HG03469 (cell line): ENCODE data around the gene FSTL4.
"Not testable (repeated sequence)": the region's sequence is repeated elsewhere in the genome, so short reads cannot be mapped to it uniquely, and the experiment has no call there.

ENCODE experiments used
- ATAC-seq: cut with Tn5 transposase; IDR thresholded peaks from one replicate; pipeline ENCODE4 v1.9.1; 2021; ENCODE audit warnings: mild to moderate bottlenecking, moderate library complexity, moderate number of reproducible peaks; ENCODE audit not compliant: unreplicated experiment

The FSTL4 gene

DNA sequence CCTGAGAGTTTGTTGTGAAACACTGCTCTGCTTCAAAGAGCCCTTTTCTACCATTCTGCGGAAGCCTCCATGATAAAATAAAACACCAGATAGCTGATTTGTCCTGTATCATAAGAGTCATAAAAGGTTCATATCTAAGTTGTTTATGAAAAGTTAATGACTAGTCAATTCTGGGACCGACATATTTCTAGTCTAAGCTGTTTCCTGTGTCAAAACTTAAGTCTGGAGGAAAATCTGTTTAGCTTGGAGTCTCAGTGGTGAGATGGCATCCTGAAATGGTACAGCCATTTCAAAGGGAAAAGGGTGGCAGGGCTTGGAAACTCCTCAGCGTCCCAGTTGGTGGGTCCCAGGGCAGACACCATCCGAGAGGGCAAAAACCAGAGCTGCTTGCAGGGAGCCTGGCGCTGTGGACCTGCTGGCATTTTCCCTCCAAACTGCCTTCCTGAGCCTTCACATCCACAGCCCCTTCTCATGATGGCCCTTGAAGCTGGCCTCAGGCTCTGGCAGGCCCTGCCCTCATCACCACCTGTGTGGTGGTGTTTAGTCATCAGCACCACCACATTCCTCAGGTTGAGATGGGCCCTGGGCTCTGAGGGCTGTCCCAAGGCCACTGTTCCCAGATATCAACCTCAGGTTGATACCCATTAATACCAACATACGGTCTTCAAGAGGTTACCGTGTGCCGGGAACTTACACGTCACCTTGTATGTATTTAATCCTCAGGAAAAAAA is 376.5 kb downstream of the FSTL4 start:
- ATAC-seq, result no peak

DNA sequence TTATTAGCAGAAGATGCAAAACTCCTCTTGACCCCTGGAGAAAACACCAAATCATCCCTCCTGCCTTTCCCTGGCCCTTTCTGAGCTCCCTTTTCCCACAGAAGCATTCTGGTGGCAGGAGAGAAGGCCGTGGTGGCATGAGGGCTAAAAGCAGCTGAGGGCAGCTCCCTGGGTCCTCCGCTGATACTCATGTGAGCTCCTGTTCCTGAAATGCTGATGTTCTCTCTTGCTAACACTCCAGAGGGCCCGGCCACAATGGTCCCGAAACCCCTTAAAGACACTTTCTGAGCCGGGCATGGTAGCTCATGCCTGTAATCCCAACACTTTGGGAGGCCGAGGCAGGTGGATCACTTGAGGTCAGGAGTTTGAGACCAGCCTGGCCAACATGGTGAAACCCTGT is 377.4 kb downstream of the FSTL4 start:
- no peak for ATAC-seq

DNA sequence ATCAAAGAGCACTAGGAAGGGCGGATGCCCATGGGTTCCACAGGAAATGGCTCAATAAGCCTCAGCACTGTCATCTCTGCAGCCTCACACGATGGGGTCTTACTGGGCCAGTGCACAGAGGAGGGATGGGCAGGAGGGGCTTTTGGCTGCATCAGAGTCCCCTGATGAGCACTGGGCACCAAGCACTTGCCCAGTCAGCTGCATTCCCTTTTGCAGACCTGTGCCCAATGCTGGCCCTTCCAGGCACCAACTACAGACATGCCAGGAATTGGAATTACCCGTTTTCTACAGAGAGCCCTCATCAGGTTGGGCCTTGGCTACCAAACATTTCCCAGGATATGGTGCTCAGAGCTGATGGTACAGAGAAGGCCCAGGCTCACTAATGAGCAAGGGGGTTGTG is 378.1 kb downstream of the FSTL4 start:
- ATAC-seq, result no peak

DNA sequence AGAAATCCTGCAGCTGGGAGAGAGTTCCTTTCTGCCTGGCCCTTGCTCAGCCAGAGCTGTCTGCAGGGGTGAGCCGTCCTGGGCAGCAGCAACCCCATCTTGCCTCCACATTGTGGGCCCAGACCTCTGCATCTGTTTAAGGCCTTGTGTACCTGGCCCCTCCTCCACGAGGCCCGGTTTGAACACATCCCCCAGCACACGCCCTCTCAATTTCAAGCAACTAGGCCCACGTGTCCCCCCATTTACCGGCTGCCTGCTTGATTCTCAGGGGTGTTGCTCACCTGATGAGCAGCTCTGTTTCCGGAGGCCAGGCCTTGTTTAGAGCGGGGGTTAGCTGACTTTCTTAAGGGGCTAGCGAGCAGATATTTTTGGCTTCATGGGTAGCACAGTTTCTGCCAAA is 378.7 kb downstream of the FSTL4 start:
- ATAC-seq, result no peak

DNA sequence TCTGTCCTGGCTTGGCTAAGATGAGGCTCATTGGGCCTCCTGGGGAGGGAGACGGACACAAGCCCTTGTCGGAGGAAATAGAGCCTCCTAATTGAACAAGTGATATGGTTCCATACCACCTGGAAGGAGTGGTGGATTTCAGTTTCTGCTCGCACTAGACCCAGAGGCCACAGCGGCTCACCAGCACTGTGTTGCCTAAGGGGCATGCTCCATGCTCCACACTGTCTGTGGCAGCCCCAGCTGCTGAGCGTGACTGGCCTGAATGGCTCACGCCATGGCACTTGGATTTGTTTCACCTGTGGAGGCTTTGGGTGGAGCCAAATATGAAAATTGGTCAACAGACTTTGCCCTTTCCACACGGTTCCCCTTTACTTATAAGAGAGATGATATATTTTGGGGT is 379.4 kb downstream of the FSTL4 start:
- no peak for ATAC-seq

DNA sequence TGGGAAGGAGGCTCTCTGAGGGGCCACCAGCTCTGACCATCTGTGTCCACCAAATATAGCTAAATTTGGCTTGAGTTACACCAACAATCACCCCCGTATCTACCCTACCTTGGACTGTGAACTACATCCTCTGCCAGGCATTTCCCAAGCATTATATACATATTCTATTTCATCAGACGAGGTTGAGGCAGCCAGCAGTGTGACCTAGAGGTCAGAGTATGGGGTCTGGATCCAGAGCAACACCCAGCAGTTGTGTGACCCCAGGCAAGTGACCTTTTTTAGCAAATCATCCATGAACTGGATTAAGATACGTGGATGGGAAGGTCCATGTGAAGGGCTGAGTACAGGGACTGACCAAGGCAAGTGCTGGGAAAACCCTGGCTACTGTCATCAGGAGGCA is 379.9 kb downstream of the FSTL4 start:
- ATAC-seq, result no peak

DNA sequence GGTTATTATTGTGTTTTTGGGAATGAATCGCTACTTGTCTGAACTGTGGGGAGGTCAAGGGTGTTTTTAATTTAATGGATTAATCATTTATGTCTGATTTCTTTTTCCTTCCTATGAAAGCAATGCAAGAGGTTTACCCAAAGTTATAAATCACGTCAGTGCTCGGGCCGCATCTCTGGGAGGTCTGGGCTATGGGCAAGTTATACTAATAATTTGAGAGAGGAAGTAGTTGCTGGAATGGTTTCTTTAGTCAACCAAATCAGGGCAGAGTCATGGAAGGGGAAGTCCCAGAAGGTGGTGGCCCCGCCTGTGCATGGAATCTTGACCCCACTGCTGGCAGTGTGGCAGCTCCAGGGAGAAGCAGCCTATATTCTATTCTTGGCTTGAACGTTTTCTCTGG is 380.3 kb downstream of the FSTL4 start:
- no peak for ATAC-seq

DNA sequence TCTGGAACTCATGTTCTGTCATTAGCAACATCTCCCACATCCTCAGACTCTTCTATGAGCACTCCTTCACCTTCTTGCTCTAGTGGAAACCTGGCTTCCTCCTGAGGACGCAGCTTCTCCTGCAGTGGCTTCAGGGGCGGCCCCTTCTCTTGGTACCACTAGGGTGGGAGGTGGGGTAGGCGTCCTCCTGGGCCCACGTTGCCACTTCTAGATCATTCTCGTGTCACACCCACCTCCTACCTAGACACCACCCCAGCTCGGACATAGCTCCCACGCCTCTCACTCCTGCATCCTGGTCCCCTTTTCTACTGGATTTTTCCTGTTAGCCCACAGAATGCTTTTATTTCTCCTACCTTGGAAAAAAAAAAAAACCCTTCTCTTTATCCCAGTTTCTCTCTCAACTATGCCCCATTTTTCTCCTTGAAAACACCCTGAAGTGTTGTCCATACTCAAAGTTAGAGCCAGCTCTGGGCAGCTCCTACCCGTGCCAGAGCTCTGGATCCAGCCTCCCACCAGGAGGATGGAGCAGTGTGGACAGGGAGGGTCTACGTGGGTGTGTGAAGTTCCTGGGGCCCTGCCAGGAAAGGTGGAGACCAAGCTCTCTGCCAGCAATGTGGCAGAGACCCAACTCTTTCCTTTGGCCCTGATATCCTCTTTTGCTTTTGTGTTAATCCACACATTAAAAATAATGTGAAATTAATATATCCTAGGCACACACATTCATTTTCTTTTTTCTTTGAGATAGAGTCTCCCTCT is 381.3 kb downstream of the FSTL4 start:
- no peak for ATAC-seq

DNA sequence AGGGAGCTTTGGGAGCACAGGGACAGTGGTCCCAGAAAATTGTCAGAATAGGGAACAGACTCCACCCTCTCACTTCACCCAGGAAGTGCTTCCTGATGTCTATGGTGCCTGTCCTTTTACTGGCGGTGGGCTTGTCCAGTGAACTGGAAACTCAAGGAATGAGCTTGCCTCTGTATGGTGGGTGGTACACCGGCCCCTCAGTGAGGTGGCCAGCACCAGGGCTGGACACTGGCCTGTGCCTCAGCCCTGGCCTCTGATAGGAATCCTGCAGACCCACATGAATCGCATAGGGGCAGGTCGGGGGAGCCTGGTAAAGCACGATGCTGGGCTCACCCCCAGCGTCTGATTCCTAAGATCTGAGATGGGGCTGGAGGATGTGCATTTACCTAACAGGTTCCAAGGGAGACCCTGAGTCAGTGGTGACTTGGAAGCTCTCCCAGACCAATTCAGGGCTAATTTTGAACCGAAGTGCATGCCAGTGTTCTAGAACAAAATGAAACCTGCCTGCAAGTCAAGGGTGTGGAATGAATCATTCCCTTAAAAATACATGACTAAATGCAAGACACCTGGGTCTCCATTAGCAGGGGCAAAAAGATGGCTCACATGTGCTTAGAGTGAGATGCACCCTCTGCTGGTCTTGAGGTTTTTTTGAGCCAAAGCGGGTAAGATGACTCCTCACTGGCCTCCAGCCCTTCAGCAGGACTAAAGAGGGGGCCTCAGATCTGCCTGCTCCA is 382.2 kb downstream of the FSTL4 start:
- no peak for ATAC-seq

DNA sequence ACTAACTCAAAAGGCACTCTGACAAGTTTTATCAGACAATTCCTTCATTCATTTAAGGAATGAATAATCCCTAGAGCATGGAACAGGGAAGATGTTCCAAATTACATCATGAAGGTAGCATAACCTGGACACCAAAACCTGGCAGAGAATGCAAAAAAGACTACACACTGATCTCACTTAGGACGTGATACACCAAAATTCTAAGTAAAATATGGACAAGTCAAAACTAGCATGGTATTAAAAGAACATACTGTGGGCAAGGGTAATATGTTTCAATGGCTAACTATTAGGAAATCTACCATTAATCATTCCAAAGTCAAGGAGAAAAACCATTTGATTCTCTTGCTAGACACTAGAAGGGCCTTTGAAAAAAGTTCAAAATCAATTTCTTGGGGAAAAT is 384.0 kb downstream of the FSTL4 start:
- no peak for ATAC-seq

DNA sequence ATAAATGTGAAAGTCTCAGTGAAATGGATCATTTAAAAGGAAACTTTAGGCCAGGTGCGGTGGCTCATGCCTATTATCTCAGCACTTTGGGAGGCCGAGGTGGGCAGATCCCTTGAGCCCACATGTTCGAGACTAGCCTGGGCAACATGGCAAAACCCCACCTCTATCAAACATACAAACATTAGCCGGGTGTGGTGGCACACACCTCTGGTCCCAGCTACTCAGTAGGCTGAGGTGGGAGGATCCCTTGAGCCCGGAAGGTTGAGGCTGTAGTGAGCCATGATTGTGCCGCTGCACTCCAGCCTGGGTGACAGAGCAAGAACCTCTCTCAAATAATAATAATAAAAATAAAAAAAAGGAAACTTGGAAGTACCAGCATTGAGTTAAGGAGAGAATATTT is 384.4 kb downstream of the FSTL4 start:
- ATAC-seq, result no peak

DNA sequence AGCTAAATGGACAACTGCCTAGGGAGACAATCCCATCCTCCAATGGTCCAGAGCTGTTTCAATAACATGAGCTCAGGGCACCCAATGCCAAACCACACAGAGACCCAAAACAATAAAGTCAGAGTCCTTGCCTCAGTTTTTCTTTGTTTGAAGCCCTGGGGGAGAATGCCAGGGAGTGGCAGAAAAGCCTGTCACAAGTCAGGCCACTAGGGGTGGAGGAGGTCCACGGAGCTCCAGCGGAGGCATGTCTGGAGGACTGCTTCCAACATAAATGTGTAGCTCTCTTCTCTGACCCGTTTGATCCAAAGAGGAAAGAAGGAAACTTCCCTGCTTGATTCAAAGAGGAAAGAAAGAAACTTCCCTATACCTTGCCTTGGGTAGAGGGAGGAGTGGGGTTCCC is 385.3 kb downstream of the FSTL4 start:
- ATAC-seq, result no peak

DNA sequence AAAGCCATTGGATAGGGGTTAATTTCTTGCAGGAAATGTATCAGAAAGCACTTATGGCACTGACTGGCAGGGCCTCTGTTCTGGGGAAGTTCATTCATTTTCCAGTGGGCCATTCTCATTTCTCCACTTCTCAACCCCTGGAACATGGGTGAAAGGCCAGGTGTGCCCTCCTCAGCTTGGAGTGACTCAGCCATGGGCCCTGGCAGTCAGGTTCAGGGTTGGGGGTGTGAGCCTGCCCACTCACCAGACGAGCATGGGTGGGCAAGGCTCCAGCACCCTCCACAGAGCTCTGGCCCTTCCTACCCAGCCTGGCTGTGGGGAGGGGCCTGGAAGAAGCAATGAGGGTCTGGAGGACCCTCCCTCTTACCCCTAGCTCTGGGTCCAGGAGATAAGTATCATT is 386.2 kb downstream of the FSTL4 start:
- ATAC-seq, result no peak

DNA sequence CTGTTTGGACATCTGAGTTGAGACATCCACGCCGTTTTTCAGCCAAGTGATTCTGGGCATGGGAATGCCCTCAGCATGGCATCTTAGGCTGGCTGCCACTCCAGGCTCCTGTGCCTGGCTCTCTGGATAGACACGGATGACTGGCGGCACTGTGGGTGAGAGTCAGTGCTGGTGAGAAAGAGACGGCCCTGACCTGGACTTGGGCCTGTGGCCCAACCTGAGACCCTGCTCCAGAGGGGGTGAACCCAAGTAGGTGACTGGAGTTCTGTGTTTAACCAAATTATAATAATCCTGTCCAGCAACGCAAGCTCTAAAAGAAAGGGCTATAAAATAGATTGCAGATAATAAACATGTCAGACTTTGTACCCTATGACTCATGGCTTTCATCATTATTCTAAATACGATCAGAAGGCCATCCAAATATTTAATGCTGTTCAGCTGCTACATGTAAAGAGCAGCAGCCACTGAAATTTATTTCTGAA is 386.6 kb downstream of the FSTL4 start:
- ATAC-seq, result no peak

DNA sequence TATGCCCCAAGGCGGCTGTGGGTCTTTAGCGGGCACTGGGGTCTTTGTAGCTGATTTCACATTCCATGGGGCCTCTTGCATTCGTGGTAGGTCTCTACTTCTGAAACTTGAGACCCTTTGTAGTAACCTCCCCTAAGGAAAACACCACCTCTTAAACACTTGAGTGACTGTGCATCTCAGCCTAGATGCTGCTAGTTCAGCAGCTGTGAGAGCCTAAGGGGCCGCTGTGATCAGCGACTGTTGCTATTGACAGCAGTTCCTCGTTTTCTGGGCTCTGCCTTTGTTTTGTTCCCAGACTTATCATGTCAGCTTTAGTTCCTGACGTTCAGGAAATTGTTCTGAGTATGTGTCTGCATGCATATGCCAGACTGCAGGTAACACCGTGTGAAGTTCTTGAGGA is 389.4 kb downstream of the FSTL4 start:
- ATAC-seq, result no peak

DNA sequence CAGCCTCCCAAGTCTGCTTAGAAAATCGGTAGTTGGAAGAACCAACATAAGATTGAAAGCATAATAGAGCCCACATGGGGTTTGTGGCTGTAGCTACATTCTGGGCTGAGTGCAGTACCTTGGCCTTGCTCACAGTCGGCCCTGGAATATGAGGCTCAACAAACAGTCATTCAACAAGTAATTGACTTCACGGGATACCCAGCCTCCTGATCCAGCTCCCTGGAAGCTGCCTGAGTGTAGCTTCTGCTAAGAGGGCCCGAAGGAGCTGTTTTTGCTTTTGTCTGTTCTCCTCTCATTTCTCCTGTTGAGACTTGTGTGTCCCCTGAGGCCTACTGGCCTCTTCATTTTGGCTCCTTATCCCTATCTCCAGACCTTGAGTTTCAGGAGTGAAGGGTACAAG is 389.8 kb downstream of the FSTL4 start:
- ATAC-seq, result no peak

DNA sequence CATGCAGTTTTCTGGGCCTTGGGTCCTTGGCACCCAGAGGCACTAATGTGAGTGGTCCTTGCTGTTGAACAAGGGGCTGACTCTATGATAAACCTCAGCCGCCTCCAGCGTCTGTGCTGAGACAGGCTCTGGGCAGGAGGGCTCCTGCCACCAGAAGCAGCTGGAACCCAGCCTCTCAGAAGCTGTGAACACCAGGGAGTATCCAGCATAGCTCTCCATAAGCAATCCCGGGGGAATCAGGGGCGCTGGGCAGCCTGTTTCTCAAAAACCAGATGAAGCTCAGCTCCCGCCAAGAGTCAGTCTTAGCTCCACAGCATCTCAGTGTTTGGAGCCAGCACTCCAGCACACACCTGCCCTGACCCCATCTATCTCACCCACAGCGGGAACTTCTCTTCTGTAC is 390.3 kb downstream of the FSTL4 start:
- ATAC-seq, result no peak

DNA sequence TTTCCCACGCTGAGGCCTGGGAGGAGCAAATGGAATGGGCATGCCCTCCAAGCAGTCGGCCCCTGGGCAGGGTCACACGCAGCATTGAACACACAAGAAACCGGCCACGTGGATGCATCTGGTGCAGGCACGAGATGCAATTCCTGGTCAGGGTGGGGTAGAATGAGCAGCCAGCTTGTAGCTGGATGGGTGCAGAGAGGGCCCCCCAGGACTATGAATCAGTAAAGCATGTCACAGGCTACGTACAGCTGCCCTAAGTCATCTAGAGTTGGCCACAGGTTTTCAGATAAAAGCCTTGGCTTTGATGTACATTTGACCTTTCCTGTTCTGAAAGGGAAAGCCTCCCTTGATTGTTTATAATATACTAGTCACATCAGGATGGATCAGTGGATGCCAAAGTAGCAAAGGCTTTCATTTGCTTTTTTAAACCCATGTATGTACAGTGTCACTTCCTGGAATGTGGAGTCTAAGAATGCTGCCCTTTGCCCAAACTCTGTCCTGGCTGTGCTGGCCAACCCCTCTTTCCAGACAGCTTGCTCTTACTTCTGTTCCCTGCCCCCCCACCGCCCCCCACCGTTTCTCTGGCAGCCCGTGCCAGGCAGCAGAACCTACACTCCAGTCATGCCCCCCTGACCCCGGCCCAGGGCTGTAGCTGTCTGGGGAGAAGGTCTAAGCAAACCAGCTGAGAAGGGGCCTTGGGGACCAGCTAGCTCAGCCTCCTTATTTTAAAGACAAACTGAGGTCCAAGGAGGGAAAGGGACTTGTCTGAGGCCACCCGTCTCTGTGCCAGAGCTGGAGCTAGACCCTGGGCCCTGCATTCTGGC is 391.3 kb downstream of the FSTL4 start:
- no peak for ATAC-seq

DNA sequence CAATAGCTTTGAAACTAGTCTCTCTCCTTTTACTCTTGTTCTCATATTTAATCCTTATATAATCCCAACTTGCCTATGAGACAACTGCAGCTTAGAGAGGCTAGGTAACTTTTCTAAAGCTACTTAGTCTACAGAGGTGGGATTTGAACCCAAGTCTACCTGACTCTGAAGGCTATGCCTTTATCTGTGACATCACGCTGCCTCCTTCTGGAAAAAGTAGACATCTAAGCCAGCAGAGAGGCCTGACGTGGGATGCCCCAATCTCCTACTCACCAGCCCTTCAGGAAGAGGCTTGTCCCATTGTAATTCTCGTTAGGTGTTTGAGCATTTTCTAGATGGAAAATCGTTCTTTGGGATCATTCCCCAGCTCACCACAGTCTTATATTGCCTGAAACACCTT is 393.0 kb downstream of the FSTL4 start:
- no peak for ATAC-seq

DNA sequence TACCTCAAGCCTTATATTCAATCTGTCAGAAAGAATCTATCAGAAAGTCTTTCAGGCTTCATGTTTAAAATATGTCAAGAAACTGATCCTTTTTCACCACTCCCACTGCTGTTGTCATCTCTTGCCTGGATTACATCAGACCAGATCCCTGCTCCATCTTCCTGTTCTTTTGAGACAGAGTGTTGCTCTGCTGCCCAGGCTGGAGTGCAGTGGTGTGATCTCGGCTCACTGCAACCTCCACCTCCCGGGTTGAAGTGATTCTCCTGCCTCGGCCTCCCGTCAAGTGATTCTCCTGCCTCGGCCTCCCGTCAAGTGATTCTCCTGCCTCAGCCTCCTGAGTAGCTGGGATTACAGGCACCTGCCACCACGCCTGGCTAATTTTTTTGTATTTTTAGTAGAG is 396.2 kb downstream of the FSTL4 start:
- not testable (repeated sequence) for ATAC-seq
